GM21786 (cell line): ENCODE results near the gene SPTLC2.
A peak's percentile ranks its signal among the peaks of the same experiment; 100 is the strongest.
"Not testable (repeated sequence)": the region's sequence is repeated elsewhere in the genome, so short reads cannot be mapped to it uniquely, and the experiment has no call there.

Experiments
- ATAC-seq: cut with Tn5 transposase; IDR thresholded peaks from one replicate; pipeline ENCODE4 v1.9.1; 2021; ENCODE audit not compliant: unreplicated experiment

SPTLC2 gene

GRCh38 chr14:77616454-77617229 is at the start of gene SPTLC2:
Gene SPTLC2, minus strand, starts transcription at chr14:77616637. Its CDS starts 58 bp downstream, at chr14:77616579.
- ATAC-seq = peak; percentile 94

- no peak for ATAC-seq
These were observed 46.9 kb upstream of the SPTLC2 start for GRCh38 chr14:77663293-77663692.

GRCh38 chr14:77661562-77661961 is 45.1 kb upstream of the SPTLC2 start:
- ATAC-seq = not testable (repeated sequence)

GRCh38 chr14:77660754-77661153 is 44.3 kb upstream of the SPTLC2 start:
- ATAC-seq = no peak

GRCh38 chr14:77659831-77660230 is 43.4 kb upstream of the SPTLC2 start:
- ATAC-seq = no peak

- no peak for ATAC-seq
These were observed 40.8 kb upstream of the SPTLC2 start for GRCh38 chr14:77657280-77657679.

GRCh38 chr14:77654001-77654441 is 37.6 kb upstream of the SPTLC2 start:
- ATAC-seq = no peak

- no peak for ATAC-seq
These were observed 32.9 kb upstream of the SPTLC2 start for GRCh38 chr14:77649326-77649725.

GRCh38 chr14:77648520-77649200 is 32.2 kb upstream of the SPTLC2 start:
- no peak for ATAC-seq

GRCh38 chr14:77647853-77648252 is 31.4 kb upstream of the SPTLC2 start:
- no peak for ATAC-seq

GRCh38 chr14:77646907-77647306 is 30.5 kb upstream of the SPTLC2 start:
- no peak for ATAC-seq

GRCh38 chr14:77645520-77646230 is 29.2 kb upstream of the SPTLC2 start:
- no peak for ATAC-seq

- ATAC-seq = no peak
These were observed 26.0 kb upstream of the SPTLC2 start for GRCh38 chr14:77642407-77642806.

GRCh38 chr14:77641534-77642341 is 25.3 kb upstream of the SPTLC2 start:
- ATAC-seq = peak; percentile 53

GRCh38 chr14:77640756-77641533 is 24.5 kb upstream of the SPTLC2 start:
- ATAC-seq = no peak

- no peak for ATAC-seq
These were observed 22.3 kb upstream of the SPTLC2 start for GRCh38 chr14:77638771-77639171.

- ATAC-seq = not testable (repeated sequence)
These were observed 19.4 kb upstream of the SPTLC2 start for GRCh38 chr14:77635869-77636268.

- not testable (repeated sequence) for ATAC-seq
These were observed 19.0 kb upstream of the SPTLC2 start for GRCh38 chr14:77635466-77635865.

GRCh38 chr14:77630111-77630510 is 13.7 kb upstream of the SPTLC2 start:
- no peak for ATAC-seq

GRCh38 chr14:77625360-77625759 is 8.9 kb upstream of the SPTLC2 start:
- no peak for ATAC-seq
